Gastroesophageal sphincter (tissue), 4 donors: ENCODE results near the gene RAD51B. TPM values are rescaled to one million over a fixed set of nuclear protein-coding genes. Genes with fewer than 3 reads are reported as not detected.

ENCODE experiments used
- ATAC-seq: fragments of 150-250 bp; one replicate; pipeline ENCODE4 v1.9.1; 2016; ENCODE audit warnings: mild to moderate bottlenecking, moderate library complexity
- H3K27ac ChIP-seq, 4 donors: fragments of 200-600 bp; sonication (generic) in 3 of 4; 1 replicate in 3 of 4; 2 replicates in 1 of 4; pipeline ENCODE4 v1.5.1; 2016 to 2019
- H3K27me3 ChIP-seq: fragments of 200-600 bp; sonication (generic); one replicate; pipeline ENCODE4 v1.5.1; 2019
- H3K36me3 ChIP-seq, 2 donors: fragments of 200-600 bp; sonication (generic); one replicate each; pipeline ENCODE4 v1.5.1; 2019; ENCODE audit warnings: control low read depth in 1 of 2
- H3K4me1 ChIP-seq, 3 donors: fragments of 200-600 bp; sonication (generic); 1 replicate in 2 of 3; 2 replicates in 1 of 3; pipeline ENCODE4 v1.5.1; 2016 to 2019; ENCODE audit warnings: control low read depth in 2 of 3
- H3K4me3 ChIP-seq, 2 donors: fragments of 200-600 bp; sonication (generic); one replicate each; pipeline ENCODE4 v1.5.1; 2019; ENCODE audit warnings: mild to moderate bottlenecking in 1 of 2, moderate library complexity in 1 of 2
- H3K9me3 ChIP-seq, 3 donors: fragments of 200-600 bp; sonication (generic); one replicate each; pipeline ENCODE4 v1.5.1; 2017 to 2019; ENCODE audit warnings: control low read depth in 2 of 3
- EP300 ChIP-seq: sonication (generic); formaldehyde crosslinking; IDR thresholded peaks from one replicate; pipeline ENCODE4 v1.6.1; 2017; ENCODE audit warnings: antibody characterized with exemption, mild to moderate bottlenecking
- POLR2A ChIP-seq, 2 donors: fragments of 450-650 bp; IDR thresholded peaks; one replicate each; pipeline ENCODE4 v1.6.1; 2017; ENCODE audit warnings: antibody characterized with exemption in 2 of 2, mild to moderate bottlenecking in 2 of 2, moderate library complexity in 1 of 2
- POLR2AphosphoS5 ChIP-seq: sonication (generic); formaldehyde crosslinking; IDR thresholded peaks from one replicate; pipeline ENCODE4 v1.6.1; 2017; ENCODE audit warnings: antibody characterized with exemption
- WGBS, 2 donors: methylation state at CpG; one replicate each; pipeline ENCODE4 v1.1.5; 2018; ENCODE audit warnings: low coverage in 1 of 2; 5-methylcytosine and 5-hydroxymethylcytosine counted together
- total RNA-seq, 4 donors: library from RNA; depleted of rRNA; stranded (reverse); fragments of >200 nt; gene quantifications; one replicate each; pipeline ENCODE4 v1.1.0, GENCODE V29; 2016
- TF ChIP-seq, protein P1 (sequence below), 4 experiments: fragments of 200-600 bp in 2 of 4; fragments of 450-650 bp in 2 of 4; sonication (generic) in 1 of 4; IDR thresholded peaks; one replicate each; pipeline ENCODE4 v1.5.1; 2017 to 2019; ENCODE audit warnings: antibody characterized with exemption in 4 of 4, mild to moderate bottlenecking in 2 of 4, moderate library complexity in 2 of 4

The RAD51B gene
- total RNA-seq, 4 donors from 2014 or later, result 5.1 to 7.0 (median 6.0) TPM

DNA sequence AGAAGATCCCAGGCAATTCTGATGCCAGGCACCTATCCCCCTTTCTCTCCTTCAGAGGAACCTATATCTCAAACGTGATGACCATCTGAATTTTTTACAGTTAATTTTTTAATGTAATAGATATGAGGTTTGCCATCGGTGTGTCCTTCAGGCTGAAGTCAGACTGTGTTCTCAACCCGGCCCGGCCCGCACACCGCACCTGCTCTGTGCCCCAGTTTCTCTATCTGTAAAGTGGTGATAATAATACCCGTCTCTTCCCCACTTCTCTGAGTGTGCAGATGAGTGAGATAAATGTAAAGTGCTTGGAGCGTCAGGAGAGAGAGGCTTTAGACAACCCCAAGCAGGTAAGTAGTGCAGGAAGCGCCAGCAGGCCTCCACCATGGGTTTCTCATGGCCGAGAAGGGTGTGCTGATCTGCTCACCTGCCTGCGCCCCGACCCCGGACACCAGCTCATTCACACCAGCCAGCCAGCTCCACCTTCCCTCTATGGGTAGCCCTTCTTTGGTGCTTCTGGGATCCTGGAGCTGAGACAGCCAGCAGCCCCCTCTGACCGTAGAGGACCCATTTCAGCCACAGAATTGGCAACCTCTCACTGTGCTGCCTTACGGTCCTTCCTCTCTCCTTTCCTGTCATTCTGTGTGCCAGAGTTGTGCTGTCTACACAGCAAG lies 893.3 kb downstream of the RAD51B start:
- no peaks in the 10 kb centered on the region for H3K9me3 ChIP-seq
- H3K4me3 ChIP-seq, result no peak overlapping the region
- H3K4me1 ChIP-seq, result no peaks in the 10 kb centered on the region
- no peak overlapping the region for H3K27ac ChIP-seq
- no peak for ATAC-seq
- no peaks in the 10 kb centered on the region for H3K27me3 ChIP-seq
- TF ChIP-seq EP300, result no peak
- WGBS, 2 donors, result 86 to 95% methylated on average over 7 to 9 of the region's 15 CpGs
- no peaks in the 10 kb centered on the region for H3K36me3 ChIP-seq

DNA sequence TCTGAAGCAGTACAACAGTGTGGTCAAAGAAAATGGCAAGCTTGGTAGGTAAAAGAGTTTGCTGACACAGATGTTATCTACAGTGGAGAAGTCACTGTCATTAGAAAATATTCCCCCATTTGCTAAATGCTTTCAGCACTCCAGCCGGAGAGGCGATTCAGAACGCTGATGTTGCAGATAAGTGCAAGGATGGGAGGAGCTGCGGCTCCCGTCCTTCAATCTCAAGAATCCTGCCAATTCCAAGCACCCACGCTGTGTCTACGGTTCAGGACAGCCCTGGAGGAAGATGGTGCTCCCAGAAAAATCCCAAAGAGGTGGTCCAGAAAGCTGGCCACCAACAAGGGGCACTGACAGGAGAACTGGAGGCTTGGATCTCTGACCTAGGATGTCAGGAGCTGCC lies 894.2 kb downstream of the RAD51B start:
- no peak for ATAC-seq
- Histone ChIP-seq H3K27ac (no peak overlapping the region), H3K36me3 (no peaks in the 10 kb centered on the region), H3K9me3 (no peaks in the 10 kb centered on the region), H3K4me3 (no peak overlapping the region), H3K27me3 (no peaks in the 10 kb centered on the region), H3K4me1 (no peaks in the 10 kb centered on the region)
- TF ChIP-seq POLR2AphosphoS5 (no peak), POLR2A (IDR thresholded peaks at IDR 0.05) (no peak)
- no CpG with 5 or more reads among the region's 7 CpGs for WGBS, 2 donors

DNA sequence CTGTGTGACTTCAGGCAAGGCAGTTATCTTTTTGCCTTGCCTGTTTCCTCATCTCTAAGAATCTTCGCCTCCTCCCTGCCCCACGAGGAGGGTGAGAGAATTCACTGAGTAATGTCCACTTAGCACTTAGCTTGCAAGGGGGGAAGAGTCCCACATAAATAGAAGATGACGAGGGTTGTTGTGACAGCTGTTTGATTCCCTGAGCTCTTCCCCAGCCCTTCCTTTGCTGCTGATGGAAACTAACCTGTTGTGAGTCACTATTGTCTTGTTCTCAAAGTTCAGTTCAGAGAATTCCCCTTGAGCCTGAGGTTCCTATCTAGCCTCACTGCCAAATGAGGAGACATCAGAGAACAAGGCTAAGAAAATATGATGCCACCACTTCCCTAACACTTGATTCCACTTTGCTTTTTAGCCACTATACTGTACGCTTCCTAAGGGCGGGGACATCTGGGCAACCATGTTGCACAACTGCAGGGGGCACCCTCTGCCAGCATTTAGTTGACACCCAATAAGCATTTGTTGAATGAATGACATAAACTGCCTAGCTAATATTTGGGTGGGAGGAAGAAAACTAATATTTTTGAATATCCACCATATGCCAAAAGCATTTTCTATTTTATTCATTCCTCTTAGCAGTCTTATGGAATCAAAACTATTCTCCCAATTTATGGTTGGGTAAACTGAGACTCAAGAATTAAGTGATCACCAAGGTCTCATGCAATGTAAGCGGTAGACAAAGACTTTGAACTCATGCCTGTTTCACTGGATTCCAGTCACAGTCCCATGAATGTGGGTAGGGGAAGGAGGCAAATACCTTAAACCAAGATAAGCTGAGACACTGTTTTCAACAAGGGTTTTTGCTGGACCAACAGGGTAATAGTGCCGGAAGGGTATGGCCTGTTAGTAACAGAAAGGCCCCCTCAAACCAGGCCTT lies 895.7 kb downstream of the RAD51B start:
- Histone ChIP-seq H3K9me3 (no peaks in the 10 kb centered on the region), H3K36me3 (no peaks in the 10 kb centered on the region), H3K27me3 (no peaks in the 10 kb centered on the region), H3K4me3 (no peak overlapping the region), H3K4me1 (no peaks in the 10 kb centered on the region), H3K27ac (no peak overlapping the region)
- 90% methylated on average over 4 to 7 of the region's 7 CpGs for WGBS, 2 donors
- TF ChIP-seq POLR2AphosphoS5, result no peak
- no peak for TF ChIP-seq EP300
- TF ChIP-seq POLR2A (IDR thresholded peaks at IDR 0.05), result no peak
- TF ChIP-seq, protein P1, sequence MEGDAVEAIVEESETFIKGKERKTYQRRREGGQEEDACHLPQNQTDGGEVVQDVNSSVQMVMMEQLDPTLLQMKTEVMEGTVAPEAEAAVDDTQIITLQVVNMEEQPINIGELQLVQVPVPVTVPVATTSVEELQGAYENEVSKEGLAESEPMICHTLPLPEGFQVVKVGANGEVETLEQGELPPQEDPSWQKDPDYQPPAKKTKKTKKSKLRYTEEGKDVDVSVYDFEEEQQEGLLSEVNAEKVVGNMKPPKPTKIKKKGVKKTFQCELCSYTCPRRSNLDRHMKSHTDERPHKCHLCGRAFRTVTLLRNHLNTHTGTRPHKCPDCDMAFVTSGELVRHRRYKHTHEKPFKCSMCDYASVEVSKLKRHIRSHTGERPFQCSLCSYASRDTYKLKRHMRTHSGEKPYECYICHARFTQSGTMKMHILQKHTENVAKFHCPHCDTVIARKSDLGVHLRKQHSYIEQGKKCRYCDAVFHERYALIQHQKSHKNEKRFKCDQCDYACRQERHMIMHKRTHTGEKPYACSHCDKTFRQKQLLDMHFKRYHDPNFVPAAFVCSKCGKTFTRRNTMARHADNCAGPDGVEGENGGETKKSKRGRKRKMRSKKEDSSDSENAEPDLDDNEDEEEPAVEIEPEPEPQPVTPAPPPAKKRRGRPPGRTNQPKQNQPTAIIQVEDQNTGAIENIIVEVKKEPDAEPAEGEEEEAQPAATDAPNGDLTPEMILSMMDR (IDR thresholded peaks at IDR 0.05), result no peak
- peak; percentile 41 for ATAC-seq

DNA sequence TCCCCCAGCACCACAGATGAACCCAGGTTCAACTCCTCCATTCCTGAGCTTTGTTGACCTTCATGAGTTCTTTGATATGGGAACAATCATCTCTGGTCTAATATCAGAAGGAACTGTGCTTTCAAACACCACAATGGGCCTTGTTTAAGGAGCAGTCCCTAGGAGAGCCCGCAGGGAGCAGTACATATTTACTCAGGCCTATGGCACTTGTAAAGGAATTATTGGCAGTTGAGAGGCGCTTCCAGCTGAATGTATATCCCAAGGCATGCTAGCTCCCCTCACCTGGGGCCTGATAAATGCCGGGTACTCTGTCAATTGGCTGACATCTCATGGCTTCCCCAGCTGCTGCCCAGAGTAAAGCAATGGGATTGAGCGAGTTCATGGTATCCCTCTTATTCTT lies 897.1 kb downstream of the RAD51B start:
- 100% methylated on average over 2 to 3 of the region's 4 CpGs for WGBS, 2 donors
- Histone ChIP-seq H3K4me1 (no peaks in the 10 kb centered on the region), H3K36me3 (no peaks in the 10 kb centered on the region), H3K4me3 (no peak overlapping the region), H3K27me3 (no peaks in the 10 kb centered on the region), H3K27ac (no peak overlapping the region), H3K9me3 (no peaks in the 10 kb centered on the region)
- ATAC-seq, result no peak
- TF ChIP-seq POLR2A (IDR thresholded peaks at IDR 0.05) (no peak), POLR2AphosphoS5 (no peak)

DNA sequence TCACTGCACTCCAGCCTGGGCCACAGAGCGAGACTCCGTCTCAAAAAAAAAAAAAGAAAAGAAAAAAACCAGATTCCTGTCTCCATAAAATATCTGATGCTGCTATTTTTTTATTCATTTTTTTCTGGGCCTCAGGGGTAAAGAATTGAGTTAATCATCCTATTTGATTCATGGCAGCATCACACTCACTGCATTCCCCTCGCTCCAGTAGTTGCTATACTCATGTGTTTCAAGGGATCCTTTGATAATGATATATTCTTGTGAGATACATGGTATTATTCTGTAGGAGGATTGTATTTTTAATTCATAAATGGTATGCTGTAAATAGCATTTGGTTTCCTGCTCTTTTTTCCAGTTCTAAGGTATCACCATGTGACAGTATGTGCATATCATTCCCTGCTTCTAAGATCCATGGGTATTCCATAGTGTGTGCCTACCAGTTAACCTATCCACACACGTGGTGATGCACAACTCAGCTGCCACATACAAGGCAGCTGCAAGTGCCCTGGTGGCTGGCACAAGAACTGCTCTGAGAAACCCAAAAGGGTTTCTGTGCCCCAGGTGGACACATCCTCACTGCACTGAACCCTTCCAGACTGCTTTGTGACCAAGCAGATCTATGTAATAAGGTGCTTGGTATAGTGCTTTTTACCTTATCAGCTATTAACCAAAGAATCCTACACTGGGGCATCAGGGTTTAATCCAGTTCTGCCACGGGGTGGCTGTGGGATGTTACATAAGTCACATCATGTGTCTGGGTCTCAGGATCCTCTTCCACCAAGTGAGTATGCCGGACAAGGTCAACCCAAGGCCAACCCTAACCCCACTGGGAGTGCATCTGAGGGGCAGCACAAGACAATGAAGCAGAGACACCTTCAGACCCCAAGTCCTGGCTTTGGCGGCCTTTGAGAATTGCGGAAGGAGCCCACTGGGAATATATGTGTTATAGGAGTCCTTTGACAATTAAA lies 898.7 kb downstream of the RAD51B start:
- no peaks in the 10 kb centered on the region for H3K36me3 ChIP-seq
- no peak overlapping the region for H3K4me3 ChIP-seq
- H3K27ac ChIP-seq, result no peak overlapping the region
- no peak for ATAC-seq
- WGBS, 2 donors, result 79 to 81% methylated on average over 3 to 6 of the region's 8 CpGs
- no peaks in the 10 kb centered on the region for H3K27me3 ChIP-seq
- no peak for TF ChIP-seq EP300
- TF ChIP-seq POLR2A (IDR thresholded peaks at IDR 0.05), result no peak
- TF ChIP-seq, protein P1 (IDR thresholded peaks at IDR 0.05), result peak in 1 of 4 experiments; percentile 3
- no peak for TF ChIP-seq POLR2AphosphoS5
- H3K4me1 ChIP-seq, result no peaks in the 10 kb centered on the region
- no peaks in the 10 kb centered on the region for H3K9me3 ChIP-seq
